H54 (cell line): ENCODE measurements around the gene CCM2L.
A peak's percentile ranks its signal among the peaks of the same experiment; 100 is the strongest.
"Not testable (repeated sequence)": the region's sequence is repeated elsewhere in the genome, so short reads cannot be mapped to it uniquely, and the experiment has no call there.

Source experiments
- DNase-seq: peaks from one replicate; pipeline ENCODE4 v3.0.0; 2011; ENCODE audit warnings: low spot score, mixed read lengths; ENCODE audit not compliant: insufficient read length
- FAIRE-seq: peaks from 3 replicates; lab custom pipeline; 2011; peaks lifted over from hg19 to GRCh38; lab: Jason Lieb, UNC
- POLR2A ChIP-seq: IDR thresholded peaks from 2 replicates; pipeline ENCODE4 v1.6.1; 2011; ENCODE audit warnings: low read depth, mild to moderate bottlenecking, low read length

Gene CCM2L

DNA sequence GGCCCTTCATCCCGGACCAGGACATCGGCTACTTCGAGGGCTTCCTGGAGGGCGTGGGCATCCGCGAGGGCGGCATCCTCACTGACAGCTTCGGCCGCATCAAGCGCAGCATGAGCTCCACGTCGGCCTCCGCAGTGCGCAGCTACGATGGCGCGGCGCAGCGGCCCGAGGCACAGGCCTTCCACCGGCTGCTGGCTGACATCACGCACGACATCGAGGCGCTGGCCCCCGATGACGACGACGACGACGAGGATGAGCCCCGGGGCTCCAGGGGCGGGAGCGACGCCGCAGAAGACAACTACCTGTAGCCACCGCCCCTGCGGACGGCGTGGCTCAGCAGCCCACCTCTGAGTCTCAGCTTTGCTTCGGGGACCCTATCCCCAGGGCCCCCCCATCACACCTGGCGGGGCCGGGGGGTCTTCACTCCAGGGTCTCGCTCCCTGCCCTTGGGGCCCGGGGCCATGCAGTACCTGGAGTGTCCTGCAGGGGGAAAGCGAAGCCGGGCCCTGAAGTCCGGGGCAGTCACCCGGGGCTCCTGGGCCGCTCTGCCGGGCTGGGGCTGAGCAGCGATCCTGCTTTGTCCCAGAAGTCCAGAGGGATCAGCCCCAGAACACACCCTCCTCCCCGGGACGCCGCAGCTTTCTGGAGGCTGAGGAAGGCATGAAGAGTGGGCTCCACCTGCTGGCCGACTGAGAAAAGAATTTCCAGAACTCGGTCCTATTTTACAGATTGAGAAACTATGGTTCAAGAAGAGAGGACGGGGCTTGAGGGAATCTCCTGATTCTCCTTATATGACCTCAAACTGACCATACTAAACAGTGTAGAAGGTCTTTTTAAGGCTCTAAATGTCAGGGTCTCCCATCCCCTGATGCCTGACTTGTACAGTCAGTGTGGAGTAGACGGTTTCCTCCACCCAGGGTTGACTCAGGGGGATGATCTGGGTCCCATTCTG lies 21.0 kb downstream of the CCM2L start:
- FAIRE-seq (no peak), DNase-seq (peak; percentile 92)
- no peak for TF ChIP-seq POLR2A

- DNase-seq (no peak), FAIRE-seq (no peak)
- no peak for TF ChIP-seq POLR2A
Observed at GRCh38 chr20:32033316-32033715, 23.1 kb downstream of the CCM2L start.

GRCh38 chr20:32033721-32034120 lies 23.5 kb downstream of the CCM2L start:
- FAIRE-seq, DNase-seq: not testable (repeated sequence)

- DNase-seq (no peak), FAIRE-seq (no peak)
- no peak for TF ChIP-seq POLR2A
Observed at GRCh38 chr20:32034581-32035425, 24.6 kb downstream of the CCM2L start.

GRCh38 chr20:32035426-32035779 lies 25.2 kb downstream of the CCM2L start:
- FAIRE-seq (no peak), DNase-seq (no peak)
- no peak for TF ChIP-seq POLR2A

- no peak for DNase-seq
- no peak for TF ChIP-seq POLR2A
- no peak for FAIRE-seq
Observed at GRCh38 chr20:32036252-32036651, 26.0 kb downstream of the CCM2L start.

DNA sequence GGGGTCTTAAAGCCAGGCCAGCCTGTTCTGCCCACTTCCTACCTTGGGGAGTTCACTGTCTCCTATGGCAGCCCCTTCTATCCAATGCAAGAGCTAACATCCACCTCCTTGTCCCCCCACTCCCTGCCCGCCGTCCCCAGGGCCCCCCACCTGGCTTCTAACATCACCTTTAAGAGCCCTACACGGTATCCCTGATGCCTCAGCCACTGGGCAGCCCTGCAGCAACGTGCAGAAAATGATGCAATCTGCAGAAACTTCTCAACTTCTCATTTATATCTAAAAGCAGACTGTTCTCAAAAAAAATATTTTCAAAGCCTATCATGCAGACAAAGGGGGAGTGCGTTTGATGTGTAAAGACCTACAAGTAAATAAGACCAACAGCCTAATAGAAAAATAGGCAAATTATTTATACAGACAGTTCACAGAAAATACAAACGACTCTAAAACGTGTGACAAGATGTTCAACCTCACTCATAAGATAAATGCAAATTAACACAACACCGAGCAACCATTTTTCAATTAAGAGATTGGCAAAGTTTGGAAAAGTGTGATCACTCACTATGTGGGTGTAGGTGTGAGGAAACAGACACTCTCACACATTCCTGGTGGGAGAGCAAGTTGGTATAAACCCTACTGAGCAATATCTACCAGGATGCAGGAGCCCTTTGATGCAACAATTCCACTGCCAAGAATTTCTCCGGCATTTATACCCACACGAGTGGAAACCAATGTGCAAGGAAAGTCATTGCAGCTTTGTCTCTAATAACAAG lies 26.7 kb downstream of the CCM2L start:
- FAIRE-seq: no peak
- DNase-seq: no peak
- no peak for TF ChIP-seq POLR2A

GRCh38 chr20:32037929-32038328 lies 27.7 kb downstream of the CCM2L start:
- DNase-seq: no peak
- no peak for FAIRE-seq
- TF ChIP-seq POLR2A: no peak

DNA sequence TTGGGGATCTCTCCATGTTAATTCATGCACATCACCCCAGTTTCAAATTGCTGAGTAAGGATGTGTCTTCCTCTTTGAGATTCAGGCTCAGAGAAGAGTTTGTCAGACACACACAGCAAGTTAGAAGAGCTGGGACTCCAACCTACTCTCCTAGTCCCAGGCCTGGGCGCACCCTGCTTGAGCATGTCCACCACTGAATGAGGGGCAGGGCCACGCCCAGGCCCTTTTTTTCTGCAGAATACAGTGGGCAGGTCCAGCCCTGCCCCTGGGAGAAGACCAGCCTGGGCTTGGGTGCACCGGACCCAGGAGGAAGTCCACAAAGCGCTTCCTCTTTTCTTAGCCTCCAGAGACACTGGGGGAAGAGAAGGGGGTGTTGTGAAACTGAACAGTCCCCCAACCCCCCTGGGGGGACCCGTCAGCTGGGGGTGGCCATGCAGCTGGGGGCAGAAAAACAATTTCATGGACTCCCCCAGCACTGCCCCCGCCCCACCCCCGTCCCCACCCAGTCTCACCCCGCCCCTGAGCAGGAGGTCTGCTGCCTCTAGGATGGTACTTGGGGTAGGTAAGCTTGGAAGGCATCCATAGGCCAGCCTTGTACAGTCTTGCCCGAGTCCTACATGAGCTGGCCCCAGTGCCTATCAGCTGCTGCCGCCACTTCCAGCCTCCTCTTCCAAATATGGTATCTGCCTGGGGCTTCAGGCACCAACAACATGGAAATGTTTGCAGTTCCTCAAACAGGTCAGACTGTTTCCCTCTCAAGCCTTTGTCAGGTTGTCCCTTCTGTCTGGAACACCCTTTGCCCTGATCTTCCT lies 30.1 kb downstream of the CCM2L start:
- no peak for TF ChIP-seq POLR2A
- DNase-seq (no peak), FAIRE-seq (no peak)

GRCh38 chr20:32045999-32046398 lies 35.8 kb downstream of the CCM2L start:
- TF ChIP-seq POLR2A: no peak
- FAIRE-seq: no peak
- DNase-seq: no peak

- DNase-seq: no peak
- no peak for TF ChIP-seq POLR2A
- no peak for FAIRE-seq
Observed at GRCh38 chr20:32050324-32050841, 40.1 kb downstream of the CCM2L start.

GRCh38 chr20:32050851-32051556 lies 40.8 kb downstream of the CCM2L start:
- FAIRE-seq (no peak), DNase-seq (no peak)
- TF ChIP-seq POLR2A: no peak
